HepG2 (cell line): Measurements from ENCODE around the gene C5orf34. TPM values are rescaled to one million over a fixed set of nuclear protein-coding genes. Genes with fewer than 3 reads are reported as not detected.

Source experiments
- ATAC-seq: fragments of 200-7000 bp; cut with Tn5 transposase; 3 replicates; pipeline ENCODE4 v1.9.1; 2020; ENCODE audit warnings: mild to moderate bottlenecking, moderate library complexity
- BruUV-seq: library from RNA; stranded (reverse); fragments of 400-500 nt; replicated peaks from 2 replicates; lab custom pipeline; 2021; lab: Mats Ljungman, UMichigan
- CTCF ChIA-PET: fragments of 300-600 bp; formaldehyde crosslinking; extraction: SDS; loops from one replicate; lab custom pipeline; 2021; ENCODE audit warnings: low total read pairs, inconsistent platforms, low intra/inter-chr PET ratio; lab: Yijun Ruan, JAX
- POLR2A ChIA-PET: fragments of 350-600 bp; sonication (Branson Sonifier 250); formaldehyde crosslinking; loops from one replicate; lab custom pipeline; 2020; ENCODE audit warnings: antibody characterized with exemption, inconsistent platforms; lab: Yijun Ruan, JAX
- DNase-seq: peaks from one replicate; pipeline ENCODE4 v3.0.0-alpha.2; 2015; ENCODE audit warnings: low spot score
- FAIRE-seq: peaks from 3 replicates; lab custom pipeline; 2011; peaks lifted over from hg19 to GRCh38; lab: Jason Lieb, UNC
- H2AFZ ChIP-seq: one replicate; pipeline ENCODE4 v1.6.1; 2011; ENCODE audit warnings: low read length, inconsistent platforms
- H3K27ac ChIP-seq: fragments of 300-600 bp; 3 replicates; pipeline ENCODE4 v1.8.0; 2011; ENCODE audit warnings: mixed run types, mild to moderate bottlenecking, mixed read lengths, low read length, inconsistent platforms; ENCODE audit not compliant: insufficient read depth; ENCODE audit errors: extremely low read length
- H3K27me3 ChIP-seq, 2 experiments: fragments of 200-600 bp in 1 of 2; 2 replicates in 1 of 2; 3 replicates in 1 of 2; pipeline versions ENCODE4 v1.6.0 to v1.8.0; 2011; ENCODE audit warnings: low read length in 2 of 2, mild to moderate bottlenecking in 2 of 2, moderate library complexity in 2 of 2, inconsistent platforms in 1 of 2; ENCODE audit not compliant: insufficient read depth in 2 of 2, control insufficient read depth in 1 of 2
- H3K36me3 ChIP-seq, 2 experiments: fragments of 200-600 bp in 1 of 2; replicated peaks in 1 of 2; 2 replicates in 1 of 2; 3 replicates in 1 of 2; pipeline versions ENCODE4 v1.5.1 to v1.8.0; 2011; ENCODE audit warnings: low read length in 2 of 2, inconsistent platforms in 1 of 2; ENCODE audit not compliant: insufficient read depth in 2 of 2, control insufficient read depth in 1 of 2
- H3K4me1 ChIP-seq: 2 replicates; pipeline ENCODE4 v1.5.1; 2012; ENCODE audit warnings: low read length, inconsistent platforms; ENCODE audit not compliant: insufficient read depth
- H3K4me2 ChIP-seq: 2 replicates; pipeline ENCODE4 v1.6.0; 2011; ENCODE audit warnings: low read depth, low read length, inconsistent platforms
- H3K4me3 ChIP-seq, 3 experiments: fragments of 200-600 bp in 1 of 3; sonication (generic), shearing (Covaris generic) in 1 of 3; replicated peaks in 1 of 3; 2 replicates each; pipeline ENCODE4 v1.5.1; 2011 to 2016; ENCODE audit warnings: low read length in 3 of 3, inconsistent platforms in 2 of 3, low read depth in 2 of 3, mild to moderate bottlenecking in 2 of 3, control low read depth in 1 of 3, mixed read lengths in 1 of 3; ENCODE audit not compliant: insufficient read depth in 1 of 3
- H3K79me2 ChIP-seq: one replicate; pipeline ENCODE4 v1.6.1; 2011; ENCODE audit warnings: low read length, inconsistent platforms; ENCODE audit not compliant: insufficient read depth
- H3K9ac ChIP-seq: 2 replicates; pipeline ENCODE4 v1.6.0; 2011; ENCODE audit warnings: mild to moderate bottlenecking, low read depth, low read length, inconsistent platforms; ENCODE audit not compliant: insufficient read depth
- H3K9me3 ChIP-seq: 2 replicates; pipeline ENCODE4 v1.5.1; 2012; ENCODE audit warnings: mild to moderate bottlenecking, low read length
- H4K20me1 ChIP-seq: 2 replicates; pipeline ENCODE4 v1.6.0; 2011; ENCODE audit warnings: inconsistent platforms, mild to moderate bottlenecking, low read length, moderate library complexity; ENCODE audit not compliant: insufficient read depth
- ARNT ChIP-seq: fragments of 450-650 bp; IDR thresholded peaks from 2 replicates; pipeline ENCODE4 v1.6.1; 2017
- MAFF ChIP-seq: IDR thresholded peaks from 2 replicates; pipeline ENCODE4 v1.6.1; 2011; ENCODE audit warnings: low read depth, low read length, improper control_type of control experiment
- MAFK ChIP-seq, 2 experiments: IDR thresholded peaks in 1 of 2; conservative IDR thresholded peaks in 1 of 2; 2 replicates each; pipeline ENCODE4 v1.6.1; 2011; ENCODE audit warnings: improper control_type of control experiment in 2 of 2, low read length in 2 of 2
- MTA1 ChIP-seq: sonication (generic); formaldehyde crosslinking; IDR thresholded peaks from 2 replicates; pipeline ENCODE4 v1.4.0; 2020; ENCODE audit warnings: missing genetic modification reagents, mild to moderate bottlenecking, borderline replicate concordance
- WGBS: methylation state at CpG from one replicate; pipeline ENCODE4 v1.1.6; 2017; ENCODE audit warnings: low lambda C conversion rate; 5-methylcytosine and 5-hydroxymethylcytosine counted together
- in situ Hi-C: cut with HindIII; loops from 2 replicates; pipeline ENCODE4 v1.10.0; 2017; ENCODE audit warnings: low pct_unique_long_range_greater_than_20kb; ENCODE audit not compliant: extremely low pct_ligation_motif_present
- intact Hi-C: fragments of 100-400 bp; cut with micrococcal nuclease; formaldehyde crosslinking; loops from one replicate; pipeline ENCODE4 v1.10.0; 2022; ENCODE audit not compliant: unreplicated experiment
- polyA plus RNA-seq, 8 experiments: library from polyadenylated mRNA; depleted of rRNA in 3 of 8; stranded (reverse) in 7 of 8; unstranded in 1 of 8; fragments of >200 nt; fragmentation: Illumina TruSeq in 4 of 8; extraction: Trizol in 4 of 8; gene quantifications; 2 replicates each; pipeline versions ENCODE4 v1.2.1 to v1.2.3, GENCODE V29; 2011 to 2016; ENCODE audit warnings: low read depth in 4 of 8, missing spikeins in 1 of 8, mixed read lengths in 1 of 8; ENCODE audit not compliant: insufficient read depth in 1 of 8
- total RNA-seq, 5 experiments: library from RNA; depleted of rRNA; stranded (reverse); fragments of >200 nt; fragmentation: Illumina TruSeq; extraction: Trizol; gene quantifications; 2 replicates each; pipeline ENCODE4 v1.2.3, GENCODE V29; 2016; ENCODE audit warnings: low read depth in 1 of 5
- TF ChIP-seq, protein P1 (sequence below): sonication (generic); formaldehyde crosslinking; IDR thresholded peaks from 2 replicates; pipeline ENCODE4 v1.8.0; 2022; ENCODE audit warnings: missing genetic modification reagents, low read depth, mild to moderate bottlenecking, borderline replicate concordance

C5orf34 gene
- total and polyA plus RNA-seq, 2 of the 13 experiments (the other 11 are each of a cell fraction or from before 2014, with no cell fraction given) = 3.2 to 6.4 TPM

GRCh38 chr5:43540746-43541145 lies 25.8 kb upstream of the C5orf34 start:
- FAIRE-seq (no peak), DNase-seq (no peak)
- Histone ChIP-seq H3K4me1 (no peaks in the 10 kb centered on the region), H4K20me1 (no peaks in the 10 kb centered on the region), H3K36me3 (peaks cover 10 to 84% of the 10 kb centered on the region in 2 experiments), H3K4me2 (no peak overlapping the region)
- 97% methylated on average over 6 of the region's 6 CpGs for WGBS
- no peak for TF ChIP-seq ARNT
- TF ChIP-seq, all 625 proteins: peak for 0
- ChIA-PET CTCF (no interaction called here), POLR2A (interaction anchor here (1.1 to 1.6 kb wide), 2 partner anchors 25 to 56 kb away, joined by 3 to 5 read pairs; partner anchors contain the start of genes C5orf34 and TMEM267)
- no peaks in the 10 kb centered on the region for H3K9me3 ChIP-seq
- peaks cover 5% of the 10 kb centered on the region for H3K79me2 ChIP-seq
- no TSS peak for BruUV-seq
- H2AFZ ChIP-seq = no peak overlapping the region
- H3K4me3 ChIP-seq = no peak overlapping the region
- intact Hi-C loops = no loop called here
- in situ Hi-C loops = no loop called here
- no peaks in the 10 kb centered on the region for H3K27me3 ChIP-seq
- no peak overlapping the region for H3K27ac ChIP-seq
- no peak for ATAC-seq
- H3K9ac ChIP-seq = no peak overlapping the region

DNA sequence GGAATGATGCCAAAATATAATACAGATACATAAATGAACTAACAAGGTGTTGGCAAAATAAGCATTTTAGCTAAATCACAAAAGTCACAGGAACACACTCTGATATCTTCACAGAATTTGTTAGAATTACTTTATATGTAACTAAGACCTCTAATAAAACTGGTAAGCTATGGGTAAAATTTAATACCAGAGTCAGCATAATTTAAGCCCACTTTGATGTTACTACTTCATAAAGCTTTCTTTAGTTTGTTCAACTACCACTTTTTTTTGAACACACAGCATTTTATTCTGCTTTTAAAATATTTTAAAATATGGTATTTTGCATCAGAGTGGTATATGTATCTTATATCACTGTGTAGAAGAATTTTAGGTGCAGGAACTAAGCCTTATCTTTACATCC lies 22.0 kb upstream of the C5orf34 start:
- no TSS peak for BruUV-seq
- CTCF ChIA-PET = no interaction called here
- H2AFZ ChIP-seq = no peak overlapping the region
- no peak overlapping the region for H3K9ac ChIP-seq
- H3K36me3 ChIP-seq = peaks cover 8 to 82% of the 10 kb centered on the region in 2 experiments
- H3K79me2 ChIP-seq = peaks cover 2% of the 10 kb centered on the region
- FAIRE-seq = no peak
- no peak for ATAC-seq
- H3K27ac ChIP-seq = no peak overlapping the region
- H3K27me3 ChIP-seq = no peaks in the 10 kb centered on the region
- H3K4me2 ChIP-seq = no peak overlapping the region
- no peak for DNase-seq
- H3K9me3 ChIP-seq = no peaks in the 10 kb centered on the region
- intact Hi-C loops (no loop called here), in situ Hi-C loops (no loop called here)
- POLR2A ChIA-PET = no interaction called here
- H3K4me3 ChIP-seq = no peak overlapping the region
- no peaks in the 10 kb centered on the region for H4K20me1 ChIP-seq
- TF ChIP-seq MTA1 (CRISPR knock-in tag) (no peak), MAFK (conservative IDR thresholded peaks at IDR 0.05 in 1 of 2, IDR thresholded peaks at IDR 0.05 in 1 of 2; ENCODE audit: low read length in 2 of 2) (peak; percentile 68 to 87), MAFF (peak; percentile 82)
- TF ChIP-seq, protein P1, sequence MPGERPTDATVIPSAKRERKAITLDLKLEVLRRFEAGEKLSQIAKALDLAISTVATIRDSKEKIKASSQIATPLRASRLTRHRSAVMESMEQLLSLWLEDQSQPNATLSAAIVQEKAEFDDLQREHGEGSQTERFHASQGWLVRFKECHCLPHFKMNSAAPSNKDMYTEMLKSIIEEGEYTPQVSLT = no peak
- no peaks in the 10 kb centered on the region for H3K4me1 ChIP-seq
